Stimulated activated CD4-positive, alpha-beta T cell treated with anti-CD3 and anti-CD28 coated beads, Interleukin-2, amount 100 ng/mL, for 24 hours (primary cell): ENCODE data around the gene PTPN13.

Source experiments
- DNase-seq, 2 donors: peaks; one replicate each; pipeline ENCODE4 v3.0.0-alpha.2; 2020

The PTPN13 gene

GRCh38 chr4:86730310-86730709, 136.2 kb downstream of the PTPN13 start:
- DNase-seq, result peak in 1 of 2 donors; percentile 1

- DNase-seq, result no peak
Observed at GRCh38 chr4:86737244-86737643, 143.1 kb downstream of the PTPN13 start.

GRCh38 chr4:86741846-86742245, 147.7 kb downstream of the PTPN13 start:
- DNase-seq, result no peak

GRCh38 chr4:86744570-86744969, 150.5 kb downstream of the PTPN13 start:
- DNase-seq, result no peak

- no peak for DNase-seq
Observed at GRCh38 chr4:86749121-86749520, 155.0 kb downstream of the PTPN13 start.

- no peak for DNase-seq
Observed at GRCh38 chr4:86755388-86755787, 161.3 kb downstream of the PTPN13 start.

- DNase-seq, result no peak
Observed at GRCh38 chr4:86757468-86757867, 163.4 kb downstream of the PTPN13 start.

GRCh38 chr4:86759298-86759697, 165.2 kb downstream of the PTPN13 start:
- DNase-seq, result no peak

GRCh38 chr4:86762649-86763048, 168.5 kb downstream of the PTPN13 start:
- no peak for DNase-seq

- no peak for DNase-seq
Observed at GRCh38 chr4:86769794-86770193, 175.7 kb downstream of the PTPN13 start.

- no peak for DNase-seq
Observed at GRCh38 chr4:86771141-86771540, 177.0 kb downstream of the PTPN13 start.

GRCh38 chr4:86775061-86775460, 180.9 kb downstream of the PTPN13 start:
- DNase-seq, result no peak

GRCh38 chr4:86778175-86778574, 184.1 kb downstream of the PTPN13 start:
- DNase-seq, result no peak

GRCh38 chr4:86788826-86789225, 194.7 kb downstream of the PTPN13 start:
- DNase-seq, result no peak

GRCh38 chr4:86791126-86791525, 197.0 kb downstream of the PTPN13 start:
- DNase-seq, result no peak

GRCh38 chr4:86809809-86810208, 215.7 kb downstream of the PTPN13 start:
- DNase-seq, result no peak

- DNase-seq, result no peak
Observed at GRCh38 chr4:86810847-86811246, 216.7 kb downstream of the PTPN13 start.

GRCh38 chr4:86815653-86816052, 221.5 kb downstream of the PTPN13 start:
- no peak for DNase-seq

- no peak for DNase-seq
Observed at GRCh38 chr4:86816501-86817273, 222.6 kb downstream of the PTPN13 start.

- no peak for DNase-seq
Observed at GRCh38 chr4:86818211-86818610, 224.1 kb downstream of the PTPN13 start.

- DNase-seq, result no peak
Observed at GRCh38 chr4:86818841-86819240, 224.7 kb downstream of the PTPN13 start.

GRCh38 chr4:86819561-86819960, 225.4 kb downstream of the PTPN13 start:
- DNase-seq, result no peak

GRCh38 chr4:86821151-86821550, 227.0 kb downstream of the PTPN13 start:
- no peak for DNase-seq

GRCh38 chr4:86822136-86822535, 228.0 kb downstream of the PTPN13 start:
- DNase-seq, result no peak

- DNase-seq, result no peak
Observed at GRCh38 chr4:86825511-86825910, 231.4 kb downstream of the PTPN13 start.
